SH-SY5Y (cell line): ENCODE data around the gene RPUSD3.

ENCODE experiments used
- GATA2 ChIP-seq: IDR thresholded peaks from 2 replicates; pipeline ENCODE4 v1.6.1; 2011; ENCODE audit warnings: mild to moderate bottlenecking, low read depth, low read length
- GATA3 ChIP-seq: IDR thresholded peaks from 2 replicates; pipeline ENCODE4 v1.6.1; 2011; ENCODE audit warnings: low read depth, mild to moderate bottlenecking, low read length, moderate library complexity

DNA sequence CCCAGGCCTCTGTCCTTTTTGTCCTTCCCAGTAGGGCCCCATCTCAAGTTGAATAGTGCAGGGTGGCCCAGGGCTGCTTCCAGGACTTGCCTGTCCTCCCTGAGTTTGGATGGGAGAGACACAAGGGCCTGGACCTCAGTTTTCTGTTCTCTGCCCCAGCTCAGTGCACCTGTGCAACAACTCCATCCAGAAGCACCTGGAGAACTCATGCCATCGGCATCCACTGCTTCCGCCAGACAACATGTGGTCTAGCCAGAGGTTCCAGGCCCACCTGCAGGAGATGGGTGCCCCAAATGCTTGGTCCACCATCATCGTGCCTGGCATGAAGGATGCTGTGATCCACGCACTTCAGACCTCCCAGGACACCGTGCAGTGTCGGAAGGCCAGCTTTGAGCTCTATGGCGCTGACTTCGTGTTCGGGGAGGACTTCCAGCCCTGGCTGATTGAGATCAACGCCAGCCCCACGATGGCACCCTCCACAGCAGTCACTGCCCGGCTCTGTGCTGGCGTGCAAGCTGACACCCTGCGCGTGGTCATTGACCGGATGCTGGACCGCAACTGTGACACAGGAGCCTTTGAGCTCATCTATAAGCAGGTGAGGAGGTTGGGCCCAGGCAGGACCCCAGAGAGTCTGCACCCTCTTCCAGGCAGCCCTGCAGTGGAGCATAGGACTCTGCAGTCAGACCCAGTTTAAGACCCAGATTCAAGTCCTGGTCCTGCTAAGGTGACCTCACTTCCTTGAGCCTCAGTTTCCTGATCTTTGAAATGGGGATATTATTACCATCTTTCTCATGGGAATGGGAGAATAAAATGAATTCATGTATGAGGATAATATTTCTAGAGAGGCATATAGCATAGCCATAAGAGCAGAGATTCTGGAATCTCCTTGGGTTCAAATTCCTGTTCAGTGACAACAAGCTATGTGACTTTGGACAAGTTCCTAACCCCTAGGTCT is 14.7 kb downstream of the RPUSD3 start:
- TF ChIP-seq GATA3 = no peak
- TF ChIP-seq GATA2 = no peak
